ENCODE results near the gene DGKE. TPM values are rescaled to one million over a fixed set of nuclear protein-coding genes. Genes with fewer than 3 reads are reported as not detected.
A peak's percentile ranks its signal among the peaks of the same experiment; 100 is the strongest.

DGKE gene
- total and polyA plus RNA-seq, 3 donors from 2014 or later, result 13.3 to 27.7 (median 26.3) TPM

DNA sequence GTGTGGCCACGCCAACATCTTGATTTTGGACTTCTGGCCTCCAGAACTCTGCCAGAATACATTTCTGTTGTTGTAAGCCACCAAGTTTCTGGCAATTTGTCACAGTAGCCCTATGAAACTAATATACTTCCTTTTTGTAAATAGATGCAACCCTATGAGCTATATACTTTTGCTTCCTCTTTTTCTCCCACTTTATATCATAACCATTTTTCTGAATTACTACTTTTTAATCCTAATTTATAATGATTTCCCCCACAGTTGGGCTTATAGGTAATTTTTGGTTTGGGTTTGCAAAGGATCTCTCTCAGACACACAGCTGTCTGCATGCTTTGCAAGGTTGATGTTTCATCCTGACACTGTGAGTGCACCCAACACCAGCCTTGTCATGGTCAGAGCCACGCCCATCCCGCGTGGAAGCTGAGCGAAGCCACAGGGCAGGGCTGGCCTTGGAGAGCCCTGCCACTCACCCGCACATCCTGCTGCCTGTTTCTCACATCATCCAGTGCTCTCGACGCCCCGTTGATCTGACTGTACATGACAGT, 74.1 kb downstream of the DGKE start:
- Histone ChIP-seq H3K36me3 (ENCODE audit: low read depth, missing control alignments) (no peaks in the 10 kb centered on the region), H3K4me3 (no peak overlapping the region), H3K9me3 (no peaks in the 10 kb centered on the region), H3K27ac (peak overlapping the region in 1 of 2 donors; percentile 40), H3K4me1 (peaks cover 31% of the 10 kb centered on the region), H3K27me3 (no peaks in the 10 kb centered on the region)
- WGBS, 2 donors, result 54 to 66% methylated on average over 9 of the region's 9 CpGs
- TF ChIP-seq, protein P1, sequence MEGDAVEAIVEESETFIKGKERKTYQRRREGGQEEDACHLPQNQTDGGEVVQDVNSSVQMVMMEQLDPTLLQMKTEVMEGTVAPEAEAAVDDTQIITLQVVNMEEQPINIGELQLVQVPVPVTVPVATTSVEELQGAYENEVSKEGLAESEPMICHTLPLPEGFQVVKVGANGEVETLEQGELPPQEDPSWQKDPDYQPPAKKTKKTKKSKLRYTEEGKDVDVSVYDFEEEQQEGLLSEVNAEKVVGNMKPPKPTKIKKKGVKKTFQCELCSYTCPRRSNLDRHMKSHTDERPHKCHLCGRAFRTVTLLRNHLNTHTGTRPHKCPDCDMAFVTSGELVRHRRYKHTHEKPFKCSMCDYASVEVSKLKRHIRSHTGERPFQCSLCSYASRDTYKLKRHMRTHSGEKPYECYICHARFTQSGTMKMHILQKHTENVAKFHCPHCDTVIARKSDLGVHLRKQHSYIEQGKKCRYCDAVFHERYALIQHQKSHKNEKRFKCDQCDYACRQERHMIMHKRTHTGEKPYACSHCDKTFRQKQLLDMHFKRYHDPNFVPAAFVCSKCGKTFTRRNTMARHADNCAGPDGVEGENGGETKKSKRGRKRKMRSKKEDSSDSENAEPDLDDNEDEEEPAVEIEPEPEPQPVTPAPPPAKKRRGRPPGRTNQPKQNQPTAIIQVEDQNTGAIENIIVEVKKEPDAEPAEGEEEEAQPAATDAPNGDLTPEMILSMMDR (IDR thresholded peaks at IDR 0.05), result no peak
- no peak for TF ChIP-seq POLR2A (IDR thresholded peaks at IDR 0.05)
- peak; percentile 80 for DNase-seq
- intact Hi-C loops (cut with DNase I; ENCODE audit: low total_unique reads), result no loop called here

GRCh38 chr17:56909742-56910508, 76.0 kb downstream of the DGKE start:
- Histone ChIP-seq H3K27me3 (no peaks in the 10 kb centered on the region), H3K27ac (peak overlapping the region; percentile 9 to 85), H3K36me3 (ENCODE audit: low read depth, missing control alignments) (no peaks in the 10 kb centered on the region), H3K9me3 (no peaks in the 10 kb centered on the region), H3K4me1 (peaks cover 31% of the 10 kb centered on the region), H3K4me3 (no peak overlapping the region)
- intact Hi-C loops (cut with DNase I; ENCODE audit: low total_unique reads), result no loop called here
- peak; percentile 77 for DNase-seq
- no peak for TF ChIP-seq POLR2A (IDR thresholded peaks at IDR 0.05)
- TF ChIP-seq, protein P1 (IDR thresholded peaks at IDR 0.05), result no peak
- WGBS, 2 donors, result 43 to 74% methylated on average over 5 to 6 of the region's 6 CpGs

- no peak for DNase-seq
- Histone ChIP-seq H3K9me3 (no peaks in the 10 kb centered on the region), H3K4me3 (no peak overlapping the region), H3K27me3 (no peaks in the 10 kb centered on the region), H3K36me3 (ENCODE audit: low read depth, missing control alignments) (no peaks in the 10 kb centered on the region), H3K27ac (peak overlapping the region; percentile 9 to 85), H3K4me1 (peaks cover 31% of the 10 kb centered on the region)
- TF ChIP-seq, protein P1 (IDR thresholded peaks at IDR 0.05), result no peak
- TF ChIP-seq POLR2A (IDR thresholded peaks at IDR 0.05), result no peak
- 73 to 82% methylated on average over 5 to 7 of the region's 7 CpGs for whole genome bisulfite sequencing, 2 donors
- intact Hi-C loops (cut with DNase I; ENCODE audit: low total_unique reads), result no loop called here
Measured at GRCh38 chr17:56910509-56911235, 76.7 kb downstream of the DGKE start.

GRCh38 chr17:56912105-56912999, 78.4 kb downstream of the DGKE start:
- TF ChIP-seq, protein P1 (IDR thresholded peaks at IDR 0.05), result no peak
- TF ChIP-seq POLR2A (IDR thresholded peaks at IDR 0.05), result no peak
- 29 to 37% methylated on average over 13 to 21 of the region's 21 CpGs for WGBS, 2 donors
- Histone ChIP-seq H3K9me3 (no peaks in the 10 kb centered on the region), H3K27ac (peak overlapping the region; percentile 73 to 85), H3K27me3 (no peaks in the 10 kb centered on the region), H3K4me3 (peak overlapping the region; percentile 74 to 95), H3K4me1 (peaks cover 27% of the 10 kb centered on the region), H3K36me3 (ENCODE audit: low read depth, missing control alignments) (no peaks in the 10 kb centered on the region)
- intact Hi-C loops (cut with DNase I; ENCODE audit: low total_unique reads), result no loop called here
- DNase-seq, result peak; percentile 68
